ENCODE data around the gene STAT2.
"Not testable (repeated sequence)": the region's sequence is repeated elsewhere in the genome, so short reads cannot be mapped to it uniquely, and the experiment has no call there.

Gene STAT2

DNA sequence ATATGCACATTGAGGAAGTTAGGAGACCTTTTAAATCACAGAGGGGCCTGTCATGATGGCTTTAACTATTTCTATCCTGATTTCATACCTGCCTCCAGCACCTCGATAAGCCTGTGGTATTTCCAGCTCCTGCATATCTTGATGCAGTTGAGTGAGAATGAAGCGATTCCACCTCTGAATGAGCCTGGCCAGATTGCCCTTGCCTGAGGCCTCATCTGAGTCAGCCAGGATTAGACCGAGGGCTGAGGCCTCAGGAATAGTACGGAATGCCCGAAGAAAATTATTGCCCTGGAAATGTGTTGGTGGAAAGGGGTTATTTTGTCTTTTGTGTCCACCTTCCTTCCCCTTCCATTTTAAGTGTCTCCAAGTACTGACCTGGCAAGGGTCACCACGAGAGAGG is 35.7 kb downstream of the STAT2 start:
- DNase-seq = no peak

GRCh38 chr12:56321610-56322009 is 38.3 kb downstream of the STAT2 start:
- DNase-seq = not testable (repeated sequence)

DNA sequence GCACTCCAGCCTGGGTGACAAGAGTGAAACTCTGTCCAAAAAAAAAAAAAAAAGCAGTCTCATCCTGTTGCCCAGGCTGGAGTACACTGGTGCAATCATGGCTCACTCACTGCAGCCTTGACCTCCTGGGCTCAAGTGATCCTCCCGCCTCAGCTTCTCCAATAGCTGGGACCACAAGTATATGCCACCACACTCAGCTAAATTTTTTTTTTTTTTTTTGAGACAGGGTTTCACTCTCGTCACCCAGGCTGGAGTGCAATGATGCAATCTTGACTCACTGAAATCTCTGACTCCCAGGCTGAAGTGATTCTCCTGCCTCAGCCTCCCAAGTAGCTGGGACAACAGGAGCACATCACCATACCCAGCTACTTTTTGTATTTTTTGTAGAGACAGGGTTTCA is 38.9 kb downstream of the STAT2 start:
- DNase-seq = no peak

GRCh38 chr12:56317675-56318074 is 42.2 kb downstream of the STAT2 start:
- no peak for DNase-seq

DNA sequence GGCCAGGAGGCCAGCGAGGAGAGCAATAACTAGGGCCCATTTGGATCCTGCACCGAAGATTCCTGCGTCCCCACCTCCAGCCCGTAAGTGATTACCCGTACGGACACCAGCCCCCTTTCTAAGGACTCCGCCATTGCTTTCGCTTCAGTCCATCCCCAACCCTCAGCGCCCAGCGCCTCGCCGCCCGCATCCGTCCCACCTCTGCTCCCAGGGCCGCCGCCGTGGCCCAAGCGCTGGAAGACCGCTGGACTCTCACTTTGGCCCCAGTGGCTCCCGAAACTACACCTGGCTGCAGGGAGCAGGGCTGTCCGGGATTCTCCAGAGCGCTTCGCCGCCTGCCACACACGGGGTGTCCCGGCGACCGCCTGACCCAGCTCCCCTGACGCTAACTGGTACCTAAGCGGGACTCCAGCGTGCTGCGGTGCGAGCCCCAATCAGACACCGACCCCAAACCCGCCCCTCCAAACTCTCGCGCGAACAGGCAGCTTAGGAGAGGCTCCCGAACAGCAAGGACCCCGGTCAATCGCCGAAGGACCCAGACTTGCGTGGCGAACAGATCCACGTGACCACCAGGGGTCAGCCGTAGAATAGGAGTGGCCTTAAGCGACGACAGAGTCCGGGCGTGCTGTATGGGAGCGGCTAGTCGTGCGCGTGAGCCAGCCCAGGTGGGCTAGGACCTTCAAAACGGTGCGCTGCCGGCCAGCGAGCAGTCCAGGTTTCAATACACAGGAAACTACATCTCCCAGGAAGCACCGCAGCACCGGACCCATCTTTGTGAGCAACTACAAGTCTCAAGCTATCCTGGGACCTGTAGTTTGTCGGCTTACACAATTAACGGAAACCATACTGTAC is 44.1 kb downstream of the STAT2 start, which contains the start of gene CNPY2:
Gene CNPY2, minus strand, starts transcription at position 367 of the 852 bp plus-strand sequence. CDS start 771 bp downstream, outside the sequence.
- DNase-seq = peak; percentile 91

DNA sequence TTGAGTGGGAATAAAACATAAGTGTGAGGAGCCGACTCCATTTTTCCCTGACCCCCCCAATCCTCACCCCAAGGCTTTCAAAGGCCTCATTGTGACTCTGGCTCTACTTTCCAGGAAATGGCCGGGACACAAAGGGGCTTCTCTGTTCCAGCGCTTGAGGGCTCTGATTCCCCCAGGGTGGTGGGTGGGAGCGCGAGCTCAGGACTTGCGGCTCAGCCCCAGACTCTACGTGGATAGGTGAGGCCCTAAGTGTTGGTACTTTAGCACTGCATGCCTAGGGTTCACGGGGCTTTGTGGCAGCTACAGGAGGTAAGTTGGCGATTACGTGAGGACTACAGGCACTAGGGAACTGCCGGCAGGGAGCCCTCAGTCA is 44.7 kb downstream of the STAT2 start:
- no peak for DNase-seq

GRCh38 chr12:56311003-56311402 is 48.9 kb downstream of the STAT2 start:
- no peak for DNase-seq

GRCh38 chr12:56308714-56309113 is 51.2 kb downstream of the STAT2 start:
- DNase-seq = no peak

DNA sequence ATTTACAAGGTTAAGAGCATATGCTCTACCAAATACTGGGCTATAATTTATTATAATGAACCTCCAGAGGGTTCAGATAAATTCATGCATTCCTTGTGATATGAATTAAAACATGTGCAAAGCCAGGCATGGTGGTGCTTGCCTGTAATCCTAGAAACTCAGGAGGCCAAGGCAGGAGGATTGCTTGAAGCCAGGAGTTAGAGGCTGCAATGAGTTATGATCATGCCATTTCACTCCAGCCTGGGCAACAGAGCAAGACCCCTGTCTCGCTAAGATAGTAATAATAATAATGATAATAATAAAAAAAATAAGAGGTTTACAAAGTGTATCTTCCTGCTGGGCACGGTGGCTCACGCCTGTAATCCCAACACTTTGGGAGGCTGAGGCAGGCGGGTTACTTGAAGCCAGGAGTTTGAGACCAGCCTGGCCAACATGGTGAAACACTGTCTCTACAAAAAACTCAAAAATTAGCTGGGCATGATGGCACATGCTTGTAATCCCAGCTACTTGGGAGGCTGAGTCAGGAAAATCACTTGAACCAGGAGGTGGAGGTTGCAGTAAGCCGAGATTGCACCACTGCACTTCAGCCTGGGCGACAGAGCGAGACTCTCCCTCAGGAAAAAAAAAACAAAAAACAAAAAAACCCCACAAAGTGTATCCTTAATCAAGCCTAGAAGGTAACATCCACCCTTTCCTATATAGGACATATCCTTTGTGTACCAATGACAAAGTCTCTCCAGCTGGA is 52.5 kb downstream of the STAT2 start:
- no peak for DNase-seq

- DNase-seq = no peak
Measured at GRCh38 chr12:56304872-56305590, 54.9 kb downstream of the STAT2 start.

DNA sequence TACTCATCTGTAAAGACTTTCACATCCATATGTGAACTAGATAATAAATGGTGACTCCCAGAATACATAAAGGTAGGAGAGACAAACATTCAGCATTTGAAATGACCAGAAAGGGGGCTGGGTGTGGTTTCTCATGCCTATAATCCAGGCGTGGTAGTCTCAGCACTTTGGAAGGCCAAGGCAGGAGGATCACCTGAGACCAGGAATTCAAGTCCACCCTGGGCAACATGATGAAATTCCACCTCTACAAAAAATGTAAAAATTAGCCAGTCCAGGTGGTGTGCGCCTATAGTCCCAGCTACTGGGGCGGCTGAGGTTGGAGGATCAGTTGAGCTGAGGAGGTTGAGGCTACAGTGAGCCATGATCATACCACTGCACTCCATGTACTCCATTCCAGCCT is 55.6 kb downstream of the STAT2 start:
- DNase-seq = no peak

- no peak for DNase-seq
Measured at GRCh38 chr12:56300644-56301464, 59.1 kb downstream of the STAT2 start.

GRCh38 chr12:56299853-56300643 is 59.9 kb downstream of the STAT2 start, which contains the start of gene CS:
TSS of gene CS (minus strand) at chr12:56300330. CDS start at chr12:56300201, 129 bp downstream.
- DNase-seq = peak; percentile 95

- no peak for DNase-seq
Measured at GRCh38 chr12:56299308-56299852, 60.5 kb downstream of the STAT2 start.

GRCh38 chr12:56298828-56299227 is 61.1 kb downstream of the STAT2 start:
- DNase-seq = no peak

- no peak for DNase-seq
Measured at GRCh38 chr12:56297400-56297799, 62.5 kb downstream of the STAT2 start.

GRCh38 chr12:56296295-56296694 is 63.6 kb downstream of the STAT2 start:
- no peak for DNase-seq

GRCh38 chr12:56293795-56294194 is 66.1 kb downstream of the STAT2 start:
- no peak for DNase-seq
